NB4 (cell line): ENCODE data around the gene KIF1A.

ENCODE experiments used
- CTCF ChIP-seq: IDR thresholded peaks from one replicate; pipeline ENCODE4 v1.5.1; 2012; ENCODE audit warnings: low read depth, low read length
- POLR2A ChIP-seq: IDR thresholded peaks from 2 replicates; pipeline ENCODE4 v1.6.1; 2011; ENCODE audit warnings: mild to moderate bottlenecking; ENCODE audit not compliant: insufficient read length; ENCODE audit errors: extremely low read depth

- no peak for TF ChIP-seq POLR2A
- TF ChIP-seq CTCF: no peak
Observed at GRCh38 chr2:240745962-240746361, 74.1 kb downstream of the KIF1A start.
